ENCODE results near the gene PSME2.

PSME2 gene

DNA sequence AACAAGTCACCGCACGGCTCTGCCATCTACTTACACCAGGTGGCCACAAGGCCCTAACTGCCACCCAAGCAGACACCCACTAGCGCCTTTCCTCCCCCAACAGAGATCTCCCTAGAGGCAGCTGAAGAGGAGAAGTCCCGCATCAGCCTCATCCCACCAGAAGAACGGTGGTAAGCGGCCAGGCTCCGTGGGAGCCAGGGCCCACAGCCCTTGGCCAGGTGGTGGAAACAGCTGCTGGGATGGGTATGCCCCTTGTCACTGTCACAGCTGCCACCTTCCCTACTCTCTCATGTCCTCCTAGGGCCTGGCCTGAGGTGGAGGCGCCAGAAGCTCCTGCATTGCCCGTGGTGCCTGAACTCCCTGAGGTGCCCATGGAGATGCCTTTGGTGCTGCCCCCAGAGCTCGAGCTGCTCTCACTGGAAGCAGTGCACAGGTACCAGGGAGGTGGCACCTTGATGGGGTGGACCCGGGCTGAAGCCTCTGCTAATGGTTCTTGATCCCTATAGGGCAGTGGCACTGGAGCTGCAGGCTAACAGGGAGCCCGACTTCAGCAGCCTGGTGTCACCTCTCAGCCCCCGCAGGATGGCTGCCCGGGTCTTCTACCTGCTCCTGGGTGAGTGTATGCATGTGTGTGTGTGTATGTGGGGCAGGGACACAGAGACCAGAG lies 33.0 kb upstream of the PSME2 start:
- no peak for DNase-seq (ENCODE audit: low spot score)

DNA sequence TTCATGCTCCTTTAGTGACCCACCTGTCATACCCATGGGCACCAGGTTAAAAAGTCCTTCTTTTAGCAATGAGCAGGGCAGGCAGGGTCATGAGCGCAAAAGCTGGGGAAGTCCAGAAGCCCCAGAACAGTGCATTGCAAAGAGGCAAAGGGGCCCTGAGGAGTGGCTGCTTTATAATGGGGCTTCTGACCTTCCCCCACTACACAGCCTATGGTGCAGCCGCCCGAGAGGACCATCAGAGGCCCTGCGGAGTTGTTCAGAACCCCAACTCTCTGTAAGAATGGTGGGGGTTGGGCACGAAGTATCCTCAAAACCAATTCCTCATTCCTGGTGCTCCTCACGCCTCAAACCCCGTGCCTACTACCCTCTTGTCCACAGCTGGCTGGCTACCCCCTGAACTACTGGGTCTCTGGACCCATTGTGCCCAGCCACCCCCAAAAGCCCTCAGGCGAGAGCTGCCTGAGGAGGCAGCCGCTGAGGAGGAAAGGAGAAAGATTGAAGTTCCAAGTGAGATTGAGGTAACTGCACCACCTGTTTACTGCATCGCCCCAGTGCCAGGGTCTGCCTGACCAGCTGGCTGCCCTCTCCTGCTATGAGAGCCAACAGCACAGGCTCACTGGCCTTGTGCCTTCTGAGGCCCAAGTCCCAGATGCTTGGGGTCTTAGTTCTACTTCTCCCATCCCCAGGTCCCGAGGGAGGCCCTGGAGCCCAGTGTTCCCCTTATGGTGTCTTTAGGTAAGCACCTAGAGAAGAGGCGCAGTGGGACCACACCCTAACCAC lies 32.2 kb upstream of the PSME2 start:
- no peak for DNase-seq (ENCODE audit: low spot score)

DNA sequence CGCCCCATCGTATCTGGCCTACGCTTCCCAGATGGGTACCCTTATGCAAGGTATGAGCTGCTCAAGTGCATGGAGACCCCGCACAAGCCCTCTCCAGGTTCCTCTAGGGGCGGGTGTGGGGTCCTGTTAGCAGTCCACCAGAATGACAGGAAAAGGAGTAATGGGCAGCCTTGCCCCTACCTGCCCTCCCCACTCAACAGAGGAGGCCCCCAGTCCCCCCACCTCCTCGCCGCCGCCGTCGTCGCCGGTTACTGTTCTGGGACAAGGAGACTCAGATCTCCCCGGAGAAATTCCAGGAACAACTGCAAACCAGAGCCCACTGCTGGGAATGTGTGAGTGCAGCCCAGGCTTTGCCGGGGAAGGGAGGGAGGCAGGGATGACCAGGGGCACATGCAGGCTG lies 31.5 kb upstream of the PSME2 start:
- DNase-seq (ENCODE audit: low spot score) = no peak

DNA sequence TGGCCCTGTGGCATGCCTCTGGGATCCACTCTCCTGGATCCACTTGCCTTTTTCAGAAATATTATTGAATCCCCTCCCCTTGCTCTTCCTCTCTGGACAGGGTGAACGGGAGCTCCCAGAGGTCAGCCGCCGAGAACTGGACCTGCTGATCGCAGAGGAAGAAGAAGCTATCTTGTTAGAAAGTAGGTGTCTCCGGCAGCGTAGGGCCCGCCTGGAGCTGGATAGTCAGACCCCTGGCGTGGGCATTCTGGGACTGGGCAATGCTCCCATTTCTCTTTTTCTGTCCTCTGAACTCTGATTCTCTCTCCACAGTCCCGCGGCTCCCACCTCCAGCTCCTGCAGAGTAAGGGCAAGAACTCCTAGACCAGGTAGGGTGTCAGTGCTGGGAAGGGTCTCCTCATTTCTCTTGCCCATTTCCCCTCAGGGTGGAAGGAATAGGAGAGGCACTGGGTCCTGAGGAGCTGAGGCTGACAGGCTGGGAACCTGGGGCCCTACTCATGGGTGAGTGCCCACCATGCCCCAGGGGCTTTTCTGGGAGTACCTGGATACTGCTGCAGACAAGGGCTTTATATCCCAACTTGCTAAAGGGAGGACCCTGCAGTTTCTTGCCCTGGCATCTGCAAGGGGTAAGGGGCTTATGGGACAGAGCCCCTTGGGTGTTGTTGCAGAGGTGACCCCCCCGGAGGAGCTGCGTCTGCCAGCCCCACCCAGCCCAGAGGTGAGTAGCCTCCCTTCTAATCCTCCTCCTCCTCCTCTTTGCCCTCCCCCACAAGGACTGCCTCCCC lies 30.8 kb upstream of the PSME2 start:
- no peak for DNase-seq (ENCODE audit: low spot score)

DNA sequence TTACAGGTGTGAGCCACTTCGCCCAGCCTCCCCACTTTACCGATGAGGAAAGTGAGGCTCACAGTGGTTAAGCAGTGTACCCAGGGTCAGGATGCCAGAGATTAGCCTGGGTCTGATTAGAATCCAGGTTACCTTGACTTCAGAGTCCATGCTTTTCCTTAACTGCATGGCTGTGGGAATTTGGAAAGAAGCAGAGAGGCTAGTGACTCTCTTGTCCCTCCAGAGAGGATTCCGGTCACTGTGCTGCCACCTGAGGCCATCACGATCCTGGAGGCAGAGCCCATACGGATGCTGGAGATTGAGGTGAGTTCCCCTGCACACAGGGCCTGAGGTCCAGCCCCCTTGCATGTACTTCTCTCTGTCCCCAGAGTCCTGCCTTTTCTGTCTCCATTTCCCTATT lies 30.2 kb upstream of the PSME2 start:
- no peak for DNase-seq (ENCODE audit: low spot score)

DNA sequence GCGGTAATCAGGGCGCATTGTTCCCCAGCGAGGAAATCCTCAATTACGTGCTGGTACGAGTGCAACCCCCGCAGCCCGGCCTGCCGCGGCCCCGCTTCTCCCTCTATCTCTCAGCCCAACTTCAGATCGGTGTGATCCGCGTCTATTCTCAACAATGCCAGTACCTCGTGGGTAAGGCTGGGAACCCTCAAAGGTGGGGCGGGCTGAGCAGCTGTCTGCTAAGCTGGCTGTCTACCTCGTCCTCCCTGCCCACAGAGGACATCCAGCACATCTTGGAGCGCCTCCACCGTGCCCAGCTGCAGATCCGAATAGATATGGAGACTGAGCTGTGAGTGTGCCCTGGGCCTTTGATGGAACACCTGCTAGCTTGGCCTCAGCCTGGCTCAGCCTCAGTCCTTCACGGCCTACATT lies 26.5 kb upstream of the PSME2 start:
- DNase-seq (ENCODE audit: low spot score) = no peak

DNA sequence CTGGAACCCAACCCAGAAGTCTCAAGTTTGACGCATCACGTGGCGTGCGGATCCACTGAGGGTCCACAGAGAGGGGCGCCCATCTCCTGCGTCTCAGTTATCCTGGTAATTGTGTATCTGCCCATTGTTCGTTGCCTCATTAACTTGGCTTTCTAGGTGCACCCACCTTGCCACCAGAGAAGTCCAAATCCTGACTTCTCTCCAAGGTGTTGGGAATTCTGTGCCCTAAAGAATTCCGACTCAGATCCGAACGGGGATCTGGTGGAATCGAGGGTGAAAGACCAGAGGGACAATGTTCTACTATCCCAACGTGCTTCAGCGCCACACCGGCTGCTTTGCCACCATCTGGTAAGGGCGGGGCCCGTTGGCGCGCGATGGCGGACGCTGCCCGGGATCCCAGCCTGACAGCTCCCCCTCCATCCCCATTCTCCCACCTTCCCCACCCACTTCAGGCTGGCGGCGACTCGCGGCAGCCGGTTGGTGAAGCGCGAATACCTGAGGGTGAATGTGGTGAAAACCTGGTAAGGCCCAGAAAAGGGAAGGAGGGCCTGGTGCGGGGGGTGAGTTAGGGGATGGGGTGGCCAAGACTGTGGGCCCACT lies 26.0 kb upstream of the PSME2 start:
- no peak for DNase-seq (ENCODE audit: low spot score)

DNA sequence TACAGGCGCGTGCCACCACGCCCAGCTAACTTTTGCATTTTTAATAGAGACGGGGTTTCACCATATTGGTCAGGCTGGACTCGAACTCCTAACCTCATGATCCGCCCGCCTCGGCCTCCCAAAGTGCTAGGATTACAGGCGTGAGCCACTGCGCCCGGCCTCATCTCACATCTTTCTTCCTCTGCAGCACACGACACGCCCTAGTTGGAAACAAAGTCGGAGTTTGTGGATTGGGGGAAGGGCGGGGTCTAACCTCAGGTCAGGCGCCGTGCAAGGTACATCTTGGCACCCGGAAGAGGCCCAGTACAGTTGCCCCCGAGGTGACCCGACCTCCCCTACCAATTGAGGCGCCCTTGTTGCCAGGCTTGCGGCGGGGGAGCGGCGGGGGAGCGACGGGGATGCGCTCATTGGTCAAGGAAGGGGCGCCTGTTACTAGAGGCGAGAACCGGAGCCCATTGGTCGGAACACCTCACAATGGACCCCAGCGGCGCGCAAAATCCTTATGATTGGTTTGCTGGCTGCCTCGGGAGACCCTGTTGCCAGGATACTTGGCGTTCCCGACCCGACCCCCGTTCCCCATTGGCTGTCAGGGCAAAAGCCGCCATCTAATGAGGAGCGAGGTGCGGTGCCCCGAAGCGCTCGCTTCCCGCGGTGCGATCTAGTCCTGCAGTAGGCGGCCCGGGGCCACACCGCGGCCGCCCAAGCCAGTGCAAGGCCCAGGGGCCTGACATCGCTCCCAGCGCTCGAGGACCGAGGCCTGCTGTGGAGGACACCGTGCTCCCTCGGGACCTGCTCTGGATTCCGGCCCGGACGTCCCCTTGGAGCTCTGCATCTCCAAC lies 25.2 kb upstream of the PSME2 start, which contains the start of gene REC8:
Gene REC8, plus strand, starts transcription at position 659 of the 839 bp plus-strand sequence. CDS start 473 bp downstream, outside the sequence.
- DNase-seq (ENCODE audit: low spot score) = no peak

DNA sequence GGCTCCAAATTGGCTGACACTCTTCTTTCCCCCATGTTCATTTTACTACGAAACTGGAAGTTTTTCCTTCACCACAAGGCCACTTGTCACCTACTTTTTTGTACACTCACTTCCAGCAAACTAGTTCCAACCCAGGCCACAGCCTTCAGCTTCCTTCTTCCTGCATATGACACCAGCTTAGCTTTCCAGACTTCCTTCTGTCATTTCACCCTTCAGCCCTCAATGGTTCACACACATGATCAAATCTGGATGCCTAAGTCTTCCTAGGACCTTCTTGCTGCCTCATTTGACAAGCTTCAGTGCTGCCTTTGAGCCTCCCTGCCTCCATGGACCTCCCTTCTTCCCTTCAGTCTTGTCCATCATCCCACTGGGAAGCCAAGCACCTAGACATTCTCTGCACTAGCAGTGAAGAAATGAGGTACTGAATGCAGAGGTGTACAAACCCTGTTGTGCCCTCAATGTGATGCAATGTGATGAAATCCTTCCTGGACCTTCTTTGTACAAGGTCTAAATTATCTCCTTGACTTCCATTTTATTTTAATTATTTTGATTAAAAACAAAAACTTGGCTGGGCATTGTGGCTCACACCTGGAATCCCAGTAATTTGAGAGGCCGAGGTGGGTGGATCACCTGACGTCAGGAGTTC lies 21.2 kb upstream of the PSME2 start:
- no peak for DNase-seq (ENCODE audit: low spot score)

DNA sequence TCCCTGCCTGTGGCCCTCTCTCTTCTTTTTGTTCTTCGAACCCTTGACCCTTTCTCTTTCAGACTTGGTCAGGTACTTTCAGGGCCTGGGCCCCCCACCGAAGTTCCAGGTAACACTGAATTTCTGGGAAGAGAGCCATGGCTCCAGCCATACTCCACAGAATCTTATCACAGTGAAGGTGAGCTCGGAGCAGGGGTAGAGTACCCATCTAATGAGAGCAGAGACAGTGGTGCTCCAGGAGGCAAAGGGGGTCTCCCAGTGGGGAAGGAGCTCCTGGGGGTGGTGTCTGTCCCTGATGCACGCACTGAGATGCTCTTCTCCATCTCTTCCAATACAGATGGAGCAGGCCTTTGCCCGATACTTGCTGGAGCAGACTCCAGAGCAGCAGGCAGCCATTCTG lies 19.4 kb upstream of the PSME2 start:
- DNase-seq (ENCODE audit: low spot score) = no peak

DNA sequence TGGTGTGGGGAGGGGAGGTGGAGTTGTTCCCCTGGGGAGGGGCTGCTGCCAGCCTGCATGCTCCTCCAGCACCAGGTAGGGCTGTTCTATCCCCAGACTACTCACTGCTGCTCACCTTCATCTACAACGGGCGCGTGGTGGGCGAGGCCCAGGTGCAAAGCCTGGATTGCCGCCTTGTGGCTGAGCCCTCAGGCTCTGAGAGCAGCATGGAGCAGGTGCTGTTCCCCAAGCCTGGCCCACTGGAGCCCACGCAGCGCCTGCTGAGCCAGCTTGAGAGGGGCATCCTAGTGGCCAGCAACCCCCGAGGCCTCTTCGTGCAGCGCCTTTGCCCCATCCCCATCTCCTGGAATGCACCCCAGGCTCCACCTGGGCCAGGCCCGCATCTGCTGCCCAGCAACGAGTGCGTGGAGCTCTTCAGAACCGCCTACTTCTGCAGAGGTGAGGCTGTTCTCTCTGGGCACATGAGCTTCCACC lies 18.1 kb upstream of the PSME2 start:
- DNase-seq (ENCODE audit: low spot score) = no peak

DNA sequence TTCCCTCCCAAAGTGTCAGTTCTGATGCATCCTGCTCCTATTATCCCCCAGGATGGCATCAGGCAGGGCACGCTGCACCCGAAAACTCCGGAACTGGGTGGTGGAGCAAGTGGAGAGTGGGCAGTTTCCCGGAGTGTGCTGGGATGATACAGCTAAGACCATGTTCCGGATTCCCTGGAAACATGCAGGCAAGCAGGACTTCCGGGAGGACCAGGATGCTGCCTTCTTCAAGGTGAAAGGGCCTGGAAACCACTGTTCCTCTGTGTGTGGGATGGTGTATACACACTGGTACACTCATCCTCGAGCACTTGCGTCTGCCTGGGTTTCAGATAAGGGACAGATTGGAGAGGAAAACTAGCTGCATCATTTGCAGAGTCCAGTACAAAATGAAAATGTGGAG lies 15.7 kb upstream of the PSME2 start:
- DNase-seq (ENCODE audit: low spot score) = no peak

DNA sequence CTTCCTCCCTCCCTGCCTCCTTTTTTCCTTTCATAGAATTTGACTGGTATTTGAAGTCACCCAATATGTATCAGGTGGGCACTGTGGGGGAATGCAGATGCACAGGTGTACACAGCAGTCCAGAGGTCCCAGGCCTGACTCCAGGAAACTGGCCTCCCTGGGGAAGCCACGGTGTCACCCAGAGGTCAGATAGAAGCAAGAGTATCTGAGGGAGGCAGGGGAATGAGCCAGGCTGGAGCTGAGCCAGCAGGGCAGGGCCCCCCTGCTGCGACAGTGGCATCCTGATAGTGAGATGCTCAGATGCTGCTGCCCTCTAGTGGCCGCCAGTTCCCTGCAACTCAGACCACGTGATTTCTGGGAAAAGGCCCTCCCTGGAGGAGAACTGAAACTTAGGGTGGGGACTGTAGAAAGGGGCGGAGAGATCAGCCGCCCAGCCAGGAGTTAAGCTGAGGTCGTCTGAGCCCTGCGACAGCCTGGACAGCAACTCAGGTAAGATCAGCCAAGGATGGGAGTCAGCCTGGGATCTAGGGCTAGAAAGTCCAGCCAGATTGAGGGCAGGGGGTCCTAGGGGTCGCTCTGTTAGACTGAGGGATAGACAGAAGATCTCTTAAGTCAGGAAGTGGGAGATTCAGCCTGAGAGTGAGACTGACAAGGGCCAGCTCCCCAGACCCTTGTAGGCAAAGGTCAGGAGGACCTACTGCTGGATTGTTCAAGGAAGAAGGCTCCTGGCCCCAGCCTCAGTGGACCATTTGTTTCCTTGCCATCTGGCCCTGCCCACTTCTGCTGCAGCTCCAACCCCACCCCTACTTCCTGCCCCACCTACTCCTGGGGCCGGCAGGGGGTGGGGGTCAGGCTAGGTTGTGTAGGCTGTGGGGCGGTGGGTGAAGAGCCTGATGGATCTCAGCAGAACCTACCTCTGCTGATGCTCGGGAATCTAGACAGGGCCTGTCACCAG lies 14.7 kb upstream of the PSME2 start, which contains the start of gene IRF9:
Gene IRF9, plus strand, starts transcription at position 416 of the 955 bp plus-strand sequence. CDS start 880 bp downstream, outside the sequence.
- peak; percentile 97 for DNase-seq (ENCODE audit: low spot score)

DNA sequence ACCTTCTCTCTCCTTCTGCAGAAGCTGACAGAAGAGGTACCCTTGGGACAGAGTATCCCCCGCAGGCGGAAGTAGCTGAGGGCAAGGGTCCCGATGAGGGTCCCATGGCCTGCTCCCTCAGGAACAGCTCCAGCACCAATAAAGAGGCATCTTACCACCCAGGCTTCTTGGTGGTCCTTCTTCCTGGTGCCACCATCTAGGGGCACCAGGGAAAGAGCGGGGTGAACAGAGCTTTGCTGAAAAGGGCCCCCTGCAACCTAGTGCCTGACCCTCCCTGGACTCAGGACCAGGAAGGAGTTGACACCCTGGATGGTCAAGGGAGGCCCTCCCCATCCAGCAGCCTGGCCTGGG lies 14.1 kb upstream of the PSME2 start:
- DNase-seq (ENCODE audit: low spot score) = no peak

DNA sequence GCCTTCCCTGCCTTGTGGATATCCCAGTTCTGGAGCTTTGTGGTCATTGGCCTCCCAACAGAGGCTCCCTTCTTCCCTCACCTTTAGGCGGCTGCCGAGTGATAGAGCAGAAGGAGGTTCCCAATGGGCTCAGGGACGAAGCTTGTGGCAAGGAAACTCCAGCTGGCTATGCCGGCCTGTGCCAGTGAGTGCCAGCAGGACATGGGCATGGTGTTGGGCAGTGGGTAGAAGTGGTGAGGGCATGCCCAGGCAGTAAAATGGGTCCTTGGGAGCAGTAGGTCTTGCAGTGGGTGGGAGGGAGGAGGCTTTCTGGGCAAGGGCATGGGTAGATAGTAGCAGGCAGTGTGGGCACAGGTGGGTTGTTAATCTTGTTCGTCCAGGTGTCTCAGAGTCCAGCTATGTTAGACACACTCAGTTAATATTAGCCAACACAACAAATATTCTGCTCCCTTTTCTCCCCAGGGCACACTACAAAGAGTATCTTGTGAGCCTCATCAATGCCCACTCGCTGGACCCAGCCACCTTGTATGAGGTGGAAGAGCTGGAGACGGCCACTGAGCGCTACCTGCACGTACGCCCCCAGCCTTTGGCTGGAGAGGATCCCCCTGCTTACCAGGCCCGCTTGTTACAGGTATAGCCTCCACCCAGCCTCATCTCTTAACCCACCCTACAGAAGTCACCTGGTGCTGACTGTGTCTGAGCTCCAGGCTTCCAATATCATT lies 13.5 kb upstream of the PSME2 start:
- no peak for DNase-seq (ENCODE audit: low spot score)

DNA sequence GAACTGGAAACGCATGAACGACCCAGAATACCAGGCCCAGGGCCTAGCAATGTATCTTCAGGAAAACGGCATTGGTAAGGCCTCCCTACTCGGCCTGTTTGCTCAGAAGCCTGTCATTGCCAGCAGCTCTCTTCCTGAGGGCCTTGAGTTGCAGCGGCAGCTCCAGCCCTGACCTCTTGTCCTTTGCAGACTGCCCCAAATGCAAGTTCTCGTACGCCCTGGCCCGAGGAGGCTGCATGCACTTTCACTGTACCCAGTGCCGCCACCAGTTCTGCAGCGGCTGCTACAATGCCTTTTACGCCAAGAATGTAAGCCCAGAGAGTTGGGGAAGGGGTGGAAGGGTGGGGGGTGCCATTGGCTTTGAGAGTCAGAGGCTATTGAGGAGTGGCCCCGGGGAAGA lies 10.9 kb upstream of the PSME2 start:
- no peak for DNase-seq (ENCODE audit: low spot score)

DNA sequence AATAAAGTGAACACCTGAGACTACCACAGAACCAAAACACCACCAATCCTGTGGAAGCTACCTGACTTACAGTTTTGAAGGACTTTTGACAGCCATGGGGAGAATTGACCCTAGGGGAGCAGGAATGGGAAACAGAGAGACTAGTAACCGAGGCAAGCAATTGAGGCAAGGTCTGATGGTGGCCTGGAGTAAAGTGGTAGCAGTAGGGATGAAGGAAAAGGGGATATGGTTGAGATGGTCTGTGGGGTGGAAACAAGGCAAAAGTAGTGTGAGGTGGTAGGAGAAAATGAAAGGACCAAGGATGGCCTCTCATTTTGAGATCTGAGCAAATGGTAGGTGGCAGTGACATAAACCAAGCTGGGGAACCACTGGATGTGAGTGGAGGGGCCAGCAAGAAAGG lies 10.4 kb upstream of the PSME2 start:
- DNase-seq (ENCODE audit: low spot score) = no peak

DNA sequence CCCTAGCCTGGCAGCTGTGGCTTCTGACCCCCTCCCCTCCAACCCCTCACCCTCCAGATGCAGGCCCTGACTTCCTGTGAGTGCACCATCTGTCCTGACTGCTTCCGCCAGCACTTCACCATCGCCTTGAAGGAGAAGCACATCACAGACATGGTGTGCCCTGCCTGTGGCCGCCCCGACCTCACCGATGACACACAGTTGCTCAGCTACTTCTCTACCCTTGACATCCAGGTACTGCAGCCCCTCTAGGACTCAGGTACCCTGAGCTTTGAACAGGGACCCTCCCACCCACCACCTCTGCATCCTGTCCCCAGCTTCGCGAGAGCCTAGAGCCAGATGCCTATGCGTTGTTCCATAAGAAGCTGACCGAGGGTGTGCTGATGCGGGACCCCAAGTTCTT lies 8.7 kb upstream of the PSME2 start:
- no peak for DNase-seq (ENCODE audit: low spot score)
